Liver (tissue), 9 donors: ENCODE data around the gene KLHL40. TPM values are rescaled to one million over a fixed set of nuclear protein-coding genes. Genes with fewer than 3 reads are reported as not detected.
A peak's percentile ranks its signal among the peaks of the same experiment; 100 is the strongest.

Source experiments
- DNase-seq: peaks from one replicate; pipeline ENCODE4 v3.0.0-alpha.2; 2017; ENCODE audit warnings: low spot score
- H3K27ac ChIP-seq, 2 donors: one replicate each; pipeline ENCODE4 v1.7.0; 2013; ENCODE audit warnings: inconsistent platforms in 2 of 2, low read length in 2 of 2, control low read depth in 1 of 2, low read depth in 1 of 2, mild to moderate bottlenecking in 1 of 2
- H3K27me3 ChIP-seq, 4 donors: one replicate each; pipeline versions ENCODE4 v1.6.1 to v1.7.0; 2013; ENCODE audit warnings: low read length in 3 of 4, inconsistent platforms in 1 of 4, mild to moderate bottlenecking in 1 of 4, moderate library complexity in 1 of 4; ENCODE audit not compliant: control insufficient read depth in 4 of 4, insufficient read depth in 4 of 4
- H3K36me3 ChIP-seq, 4 donors: one replicate each; pipeline versions ENCODE4 v1.6.1 to v1.7.0; 2013; ENCODE audit warnings: low read length in 3 of 4, mild to moderate bottlenecking in 3 of 4, low read depth in 1 of 4, moderate library complexity in 1 of 4; ENCODE audit not compliant: control insufficient read depth in 4 of 4, insufficient read depth in 3 of 4
- H3K4me1 ChIP-seq, 4 donors: one replicate each; pipeline versions ENCODE4 v1.6.1 to v1.7.0; 2013; ENCODE audit warnings: low read length in 3 of 4, mild to moderate bottlenecking in 3 of 4, moderate library complexity in 1 of 4; ENCODE audit not compliant: control insufficient read depth in 4 of 4, insufficient read depth in 4 of 4
- H3K4me3 ChIP-seq, 3 donors: one replicate each; pipeline versions ENCODE4 v1.6.1 to v1.7.0; 2013; ENCODE audit warnings: low read length in 3 of 3, control low read depth in 1 of 3, low read depth in 1 of 3, mild to moderate bottlenecking in 1 of 3
- H3K9ac ChIP-seq, 2 donors: one replicate each; pipeline ENCODE4 v1.7.0; 2013; ENCODE audit warnings: low read length in 2 of 2, mild to moderate bottlenecking in 2 of 2, moderate library complexity in 2 of 2, control low read depth in 1 of 2, low read depth in 1 of 2
- H3K9me3 ChIP-seq, 4 donors: one replicate each; pipeline versions ENCODE4 v1.6.1 to v1.7.0; 2013; ENCODE audit warnings: low read length in 3 of 4; ENCODE audit not compliant: control insufficient read depth in 4 of 4
- ATF3 ChIP-seq: IDR thresholded peaks from 2 replicates; pipeline ENCODE4 v1.6.1; 2016; ENCODE audit warnings: antibody characterized with exemption
- CTCF ChIP-seq: fragments of 150-350 bp; IDR thresholded peaks from 2 replicates; pipeline ENCODE4 v1.5.1; 2017; ENCODE audit warnings: improper control_type of control experiment, low read depth, low read length; ENCODE audit not compliant: missing input control
- EGR1 ChIP-seq, 2 donors: IDR thresholded peaks; 2 replicates each; pipeline ENCODE4 v1.6.1; 2016 to 2018; ENCODE audit warnings: antibody characterized with exemption in 2 of 2, low read depth in 2 of 2
- FOXA1 ChIP-seq: IDR thresholded peaks from 2 replicates; pipeline ENCODE4 v1.6.1; 2016; ENCODE audit warnings: antibody characterized with exemption
- FOXA2 ChIP-seq: IDR thresholded peaks from 2 replicates; pipeline ENCODE4 v1.6.1; 2016; ENCODE audit warnings: antibody characterized with exemption
- GABPA ChIP-seq, 2 donors: IDR thresholded peaks in 1 of 2; conservative IDR thresholded peaks in 1 of 2; 2 replicates each; pipeline ENCODE4 v1.6.1; 2016; ENCODE audit warnings: antibody characterized with exemption in 2 of 2, mild to moderate bottlenecking in 1 of 2, moderate library complexity in 1 of 2
- HNF4G ChIP-seq: IDR thresholded peaks from 2 replicates; pipeline ENCODE4 v1.6.1; 2016; ENCODE audit warnings: antibody characterized with exemption
- JUND ChIP-seq, 2 donors: IDR thresholded peaks; 2 replicates each; pipeline ENCODE4 v1.6.1; 2016; ENCODE audit warnings: antibody characterized with exemption in 2 of 2
- NR2F2 ChIP-seq: IDR thresholded peaks from 2 replicates; pipeline ENCODE4 v1.6.1; 2016; ENCODE audit warnings: antibody characterized with exemption
- RAD21 ChIP-seq, 2 donors: IDR thresholded peaks; 2 replicates each; pipeline ENCODE4 v1.6.1; 2016; ENCODE audit warnings: antibody characterized with exemption in 2 of 2, mild to moderate bottlenecking in 2 of 2
- REST ChIP-seq: IDR thresholded peaks from 2 replicates; pipeline ENCODE4 v1.6.1; 2016; ENCODE audit warnings: antibody characterized with exemption, mild to moderate bottlenecking
- RXRA ChIP-seq, 2 donors: IDR thresholded peaks; 2 replicates each; pipeline ENCODE4 v1.6.1; 2017 to 2018; ENCODE audit warnings: antibody characterized with exemption in 2 of 2, mild to moderate bottlenecking in 1 of 2
- TAF1 ChIP-seq: conservative IDR thresholded peaks from 2 replicates; pipeline ENCODE4 v1.6.1; 2016; ENCODE audit warnings: antibody characterized with exemption, mild to moderate bottlenecking
- YY1 ChIP-seq: IDR thresholded peaks from 2 replicates; pipeline ENCODE4 v1.6.1; 2016; ENCODE audit warnings: antibody characterized with exemption, mild to moderate bottlenecking
- ZBTB33 ChIP-seq: IDR thresholded peaks from 2 replicates; pipeline ENCODE4 v1.6.1; 2016; ENCODE audit warnings: antibody characterized with exemption
- WGBS: extraction: QIAGEN DNeasy Blood & Tissue Kit; methylation state at CpG from one replicate; pipeline ENCODE4 v1.1.7; 2013; 5-methylcytosine and 5-hydroxymethylcytosine counted together
- polyA plus RNA-seq, 2 donors: library from polyadenylated mRNA; stranded (reverse) in 1 of 2; unstranded in 1 of 2; fragments of 200-250 nt in 1 of 2; fragments of >200 nt in 1 of 2; fragmentation: Nextera tagmentation in 1 of 2; extraction: Ambion mirVana in 1 of 2; gene quantifications; one replicate each; pipeline versions ENCODE4 v1.2.1 to v1.2.3, GENCODE V29; 2013 to 2015
- total RNA-seq, 2 donors: library from RNA; depleted of rRNA; stranded (reverse); fragments of >200 nt; gene quantifications; one replicate each; pipeline ENCODE4 v1.2.3, GENCODE V29; 2014
- donor health status: healthy.
- donor health status: healthy.
- donor health status: healthy.
- donor health status: healthy.
- donor health status: healthy.

Gene KLHL40
- total and polyA plus RNA-seq, 4 donors = not detected

- H3K27me3 ChIP-seq = no peaks in the 10 kb centered on the region
- H3K27ac ChIP-seq = no peak overlapping the region
- DNase-seq = peak; percentile 32
- no peak overlapping the region for H3K4me3 ChIP-seq
- peaks cover 5 to 15% (median 11%) of the 10 kb centered on the region in 4 donors for H3K4me1 ChIP-seq
- no peak overlapping the region for H3K9ac ChIP-seq
- 87% methylated on average over 9 of the region's 9 CpGs for WGBS
- peaks cover 0 to 19% (median 9%) of the 10 kb centered on the region in 4 donors for H3K36me3 ChIP-seq
- no peaks in the 10 kb centered on the region for H3K9me3 ChIP-seq
- TF ChIP-seq GABPA (IDR thresholded peaks at IDR 0.05 in 1 of 2, conservative IDR thresholded peaks at IDR 0.05 in 1 of 2) = no peak
Observed at GRCh38 chr3:42651248-42652091, 33.9 kb upstream of the KLHL40 start.

GRCh38 chr3:42652251-42652610 lies 33.1 kb upstream of the KLHL40 start:
- H3K4me3 ChIP-seq = no peak overlapping the region
- WGBS = 90% methylated on average over 1 of the region's 1 CpG
- DNase-seq = no peak
- no peaks in the 10 kb centered on the region for H3K27me3 ChIP-seq
- peaks cover 5 to 15% (median 11%) of the 10 kb centered on the region in 4 donors for H3K4me1 ChIP-seq
- no peak for TF ChIP-seq FOXA1
- H3K9ac ChIP-seq = no peak overlapping the region
- H3K36me3 ChIP-seq = peaks cover 0 to 11% (median 6%) of the 10 kb centered on the region in 4 donors
- H3K9me3 ChIP-seq = no peaks in the 10 kb centered on the region
- H3K27ac ChIP-seq = no peak overlapping the region

- TF ChIP-seq YY1 = no peak
- TF ChIP-seq JUND (IDR thresholded peaks at IDR 0.05) = peak in 1 of 2 donors; percentile 9
- H3K9ac ChIP-seq = no peak overlapping the region
- H3K4me1 ChIP-seq = peaks cover 5 to 15% (median 11%) of the 10 kb centered on the region in 4 donors
- peak; percentile 34 for DNase-seq
- WGBS = 63% methylated on average over 7 of the region's 7 CpGs
- no peaks in the 10 kb centered on the region for H3K9me3 ChIP-seq
- no peaks in the 10 kb centered on the region for H3K27me3 ChIP-seq
- H3K4me3 ChIP-seq = peak overlapping the region in 1 of 3 donors; percentile 89
- H3K36me3 ChIP-seq = peaks cover 0 to 8% (median 4%) of the 10 kb centered on the region in 4 donors
- peak overlapping the region; percentile 3 to 5 for H3K27ac ChIP-seq
Observed at GRCh38 chr3:42652611-42653302, 32.6 kb upstream of the KLHL40 start.

GRCh38 chr3:42653303-42653559 lies 32.1 kb upstream of the KLHL40 start:
- no peak for DNase-seq
- Histone ChIP-seq H3K27me3 (no peaks in the 10 kb centered on the region), H3K27ac (peak overlapping the region; percentile 3 to 5), H3K4me1 (peaks cover 5 to 15% (median 11%) of the 10 kb centered on the region in 4 donors), H3K9me3 (no peaks in the 10 kb centered on the region), H3K36me3 (peaks cover under 1 to 5% (median 3%) of the 10 kb centered on the region in 4 donors), H3K9ac (no peak overlapping the region), H3K4me3 (peak overlapping the region in 1 of 3 donors; percentile 89)
- WGBS = 59% methylated on average over 3 of the region's 3 CpGs
- TF ChIP-seq EGR1 (IDR thresholded peaks at IDR 0.05; ENCODE audit: low read depth in 2 of 2) (no peak), HNF4G (no peak), ATF3 (no peak), YY1 (no peak), REST (no peak), TAF1 (no peak), CTCF (no peak), FOXA1 (no peak), NR2F2 (no peak), FOXA2 (no peak), RAD21 (IDR thresholded peaks at IDR 0.05) (no peak), ZBTB33 (no peak), JUND (IDR thresholded peaks at IDR 0.05) (no peak), RXRA (IDR thresholded peaks at IDR 0.05) (no peak)
